ENCODE measurements around the gene SNRPA. TPM values are rescaled to one million over a fixed set of nuclear protein-coding genes. Genes with fewer than 3 reads are reported as not detected.

SNRPA gene
- total RNA-seq, 2 experiments from 2014 or later, result 214 to 315 TPM

DNA sequence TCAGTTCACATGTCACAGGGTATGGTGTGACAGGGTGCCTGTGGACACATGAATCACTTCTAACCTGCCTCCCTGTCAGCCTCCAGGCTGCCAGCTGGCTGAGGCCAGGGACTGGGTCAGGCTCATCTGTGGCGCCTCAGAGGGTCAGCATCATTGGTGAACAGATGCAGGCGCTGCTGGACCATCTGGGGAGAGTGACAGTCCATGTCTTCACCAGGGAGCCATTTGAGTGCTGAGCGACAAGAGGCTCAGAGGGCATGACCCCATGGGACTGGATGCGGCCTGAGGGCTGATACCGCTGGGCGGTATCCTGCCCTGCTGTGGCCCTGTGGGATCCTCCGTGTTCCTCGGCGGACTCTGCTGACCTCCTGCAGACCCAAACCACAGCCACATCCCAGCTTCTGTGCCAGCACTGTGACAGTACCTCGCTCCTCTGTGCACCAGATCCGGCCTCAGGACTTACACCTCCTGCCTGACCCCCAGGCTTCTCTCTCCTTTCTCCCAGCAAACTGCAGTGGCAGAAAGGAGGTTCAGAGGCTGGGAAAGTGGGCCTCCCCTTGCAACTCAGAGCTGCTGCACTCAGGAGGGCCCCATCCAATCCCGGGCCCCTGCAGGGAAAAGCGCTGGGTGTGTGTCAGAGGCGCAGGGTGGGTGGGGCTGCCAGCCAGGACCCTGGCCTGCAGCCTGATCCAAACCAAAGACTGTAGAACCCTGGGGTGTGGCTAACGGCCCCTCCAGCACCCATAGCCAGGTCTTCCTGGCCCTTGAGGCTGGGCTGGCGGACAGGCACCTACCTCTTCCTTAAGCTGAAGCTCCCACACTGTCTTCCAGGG is 10.9 kb upstream of the SNRPA start:
- Histone ChIP-seq H3K79me2 (ENCODE audit: insufficient read depth, low read depth, low read length) (no peaks in the 10 kb centered on the region), H3K4me2 (ENCODE audit: low read length) (no peak overlapping the region), H4K20me1 (ENCODE audit: insufficient read depth, low read length) (no peaks in the 10 kb centered on the region), H3K9me2 (ENCODE audit: insufficient read depth, low read length) (no peaks in the 10 kb centered on the region), H3K27ac (ENCODE audit: low read depth, low read length, poor library complexity, severe bottlenecking) (no peak overlapping the region), H3K9me3 (ENCODE audit: low read length) (no peaks in the 10 kb centered on the region), H2AFZ (ENCODE audit: low read length) (no peak overlapping the region), H3K36me3 (ENCODE audit: insufficient read depth, low read length) (peaks cover 14% of the 10 kb centered on the region; the same call in 1 of the 2 replicates), H3K4me1 (ENCODE audit: insufficient read depth, low read length, poor library complexity, severe bottlenecking) (no peaks in the 10 kb centered on the region), H3K4me3 (ENCODE audit: low read depth, low read length, poor library complexity, severe bottlenecking) (no peak overlapping the region)
- no peak for DNase-seq (ENCODE audit: low spot score)
- CTCF ChIA-PET (ENCODE audit: unreplicated experiment), result no interaction called here
- TF ChIP-seq, protein P1, sequence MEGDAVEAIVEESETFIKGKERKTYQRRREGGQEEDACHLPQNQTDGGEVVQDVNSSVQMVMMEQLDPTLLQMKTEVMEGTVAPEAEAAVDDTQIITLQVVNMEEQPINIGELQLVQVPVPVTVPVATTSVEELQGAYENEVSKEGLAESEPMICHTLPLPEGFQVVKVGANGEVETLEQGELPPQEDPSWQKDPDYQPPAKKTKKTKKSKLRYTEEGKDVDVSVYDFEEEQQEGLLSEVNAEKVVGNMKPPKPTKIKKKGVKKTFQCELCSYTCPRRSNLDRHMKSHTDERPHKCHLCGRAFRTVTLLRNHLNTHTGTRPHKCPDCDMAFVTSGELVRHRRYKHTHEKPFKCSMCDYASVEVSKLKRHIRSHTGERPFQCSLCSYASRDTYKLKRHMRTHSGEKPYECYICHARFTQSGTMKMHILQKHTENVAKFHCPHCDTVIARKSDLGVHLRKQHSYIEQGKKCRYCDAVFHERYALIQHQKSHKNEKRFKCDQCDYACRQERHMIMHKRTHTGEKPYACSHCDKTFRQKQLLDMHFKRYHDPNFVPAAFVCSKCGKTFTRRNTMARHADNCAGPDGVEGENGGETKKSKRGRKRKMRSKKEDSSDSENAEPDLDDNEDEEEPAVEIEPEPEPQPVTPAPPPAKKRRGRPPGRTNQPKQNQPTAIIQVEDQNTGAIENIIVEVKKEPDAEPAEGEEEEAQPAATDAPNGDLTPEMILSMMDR (conservative IDR thresholded peaks at IDR 0.05; ENCODE audit: low read length), result no peak
- TF ChIP-seq EZH2phosphoT487 (IDR thresholded peaks at IDR 0.05; ENCODE audit: borderline replicate concordance, low read depth, low read length), result no peak
- BruUV-seq (replicated peaks), result no TSS peak
- POLR2A ChIA-PET, result interaction anchor here (1.2 kb wide), 1 partner anchor 10 kb away, joined by 4 read pairs; the partner anchor contains the start of genes ACTMAP and SNRPA
- intact Hi-C loops (cut with micrococcal nuclease; ENCODE audit: unreplicated experiment), result no loop called here

DNA sequence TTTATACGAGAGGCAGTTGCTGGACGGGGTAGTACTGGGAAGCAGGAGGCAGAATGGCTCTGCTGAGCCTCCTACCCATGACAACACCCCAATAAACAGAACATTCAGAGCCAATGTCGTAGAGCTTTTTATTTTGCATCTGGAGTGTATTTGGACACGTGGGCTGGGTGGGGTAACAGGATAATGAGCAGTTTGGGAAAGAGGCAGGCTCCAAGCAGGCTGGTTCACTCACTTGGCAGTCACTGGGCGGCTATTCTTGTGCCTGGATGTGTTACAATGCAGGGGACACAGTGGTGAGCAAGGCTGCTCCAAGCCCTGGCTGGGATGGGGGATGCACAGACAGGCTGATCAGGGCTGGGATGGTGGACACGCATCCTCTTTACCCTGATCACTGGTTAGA is 10.3 kb upstream of the SNRPA start:
- ChIA-PET POLR2A (interaction anchor here (1.2 kb wide), 1 partner anchor 10 kb away, joined by 4 read pairs; the partner anchor contains the start of genes ACTMAP and SNRPA), CTCF (ENCODE audit: unreplicated experiment) (interaction anchor here (0.6 kb wide), 1 partner anchor 11 kb away, joined by 5 read pairs; no protein-coding TSS in a partner anchor)
- no TSS peak for BruUV-seq (replicated peaks)
- H3K4me1 ChIP-seq (ENCODE audit: insufficient read depth, low read length, poor library complexity, severe bottlenecking), result no peaks in the 10 kb centered on the region
- no peak overlapping the region for H3K4me3 ChIP-seq (ENCODE audit: low read depth, low read length, poor library complexity, severe bottlenecking)
- H3K4me2 ChIP-seq (ENCODE audit: low read length), result no peak overlapping the region
- TF ChIP-seq, protein P1 (conservative IDR thresholded peaks at IDR 0.05; ENCODE audit: low read length), result no peak
- TF ChIP-seq EZH2phosphoT487 (IDR thresholded peaks at IDR 0.05; ENCODE audit: borderline replicate concordance, low read depth, low read length), result no peak
- no peaks in the 10 kb centered on the region for H3K9me2 ChIP-seq (ENCODE audit: insufficient read depth, low read length)
- H3K79me2 ChIP-seq (ENCODE audit: insufficient read depth, low read depth, low read length), result no peaks in the 10 kb centered on the region
- H4K20me1 ChIP-seq (ENCODE audit: insufficient read depth, low read length), result no peaks in the 10 kb centered on the region
- no peak overlapping the region for H3K27ac ChIP-seq (ENCODE audit: low read depth, low read length, poor library complexity, severe bottlenecking)
- no peak overlapping the region for H2AFZ ChIP-seq (ENCODE audit: low read length)
- peaks cover 14% of the 10 kb centered on the region; the same call in 1 of the 2 replicates for H3K36me3 ChIP-seq (ENCODE audit: insufficient read depth, low read length)
- intact Hi-C loops (cut with micrococcal nuclease; ENCODE audit: unreplicated experiment), result no loop called here
- no peaks in the 10 kb centered on the region for H3K9me3 ChIP-seq (ENCODE audit: low read length)
- no peak for DNase-seq (ENCODE audit: low spot score)

Data from OCI-LY7 (cell line).